Measurements from ENCODE around the gene RNF167. TPM values are rescaled to one million over a fixed set of nuclear protein-coding genes. Genes with fewer than 3 reads are reported as not detected.

The RNF167 gene
- total RNA-seq, 1 donor from 2014 or later, result 78.9 TPM

DNA sequence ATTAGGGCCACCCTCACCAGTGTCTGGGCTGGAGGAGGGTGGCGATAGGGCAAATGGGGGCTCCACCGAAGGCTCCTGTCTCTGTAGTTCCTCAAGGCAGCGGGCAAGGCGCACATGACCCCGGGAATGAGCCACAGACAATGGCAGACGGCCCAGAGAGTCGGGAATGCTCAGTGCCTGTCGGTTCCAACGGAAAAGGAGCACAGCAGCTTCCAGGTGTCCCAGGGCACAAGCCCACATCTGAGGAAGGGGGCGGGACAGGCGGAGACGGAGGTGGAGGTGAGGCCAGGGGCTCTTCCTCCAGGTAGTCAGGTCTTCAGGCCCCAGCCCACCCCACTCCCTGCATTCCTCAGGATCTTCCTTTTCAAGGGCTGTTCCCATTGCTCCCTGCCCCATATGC, 32.7 kb downstream of the RNF167 start:
- DNase-seq (ENCODE audit: low spot score) (no peak), ATAC-seq (no peak)

DNA sequence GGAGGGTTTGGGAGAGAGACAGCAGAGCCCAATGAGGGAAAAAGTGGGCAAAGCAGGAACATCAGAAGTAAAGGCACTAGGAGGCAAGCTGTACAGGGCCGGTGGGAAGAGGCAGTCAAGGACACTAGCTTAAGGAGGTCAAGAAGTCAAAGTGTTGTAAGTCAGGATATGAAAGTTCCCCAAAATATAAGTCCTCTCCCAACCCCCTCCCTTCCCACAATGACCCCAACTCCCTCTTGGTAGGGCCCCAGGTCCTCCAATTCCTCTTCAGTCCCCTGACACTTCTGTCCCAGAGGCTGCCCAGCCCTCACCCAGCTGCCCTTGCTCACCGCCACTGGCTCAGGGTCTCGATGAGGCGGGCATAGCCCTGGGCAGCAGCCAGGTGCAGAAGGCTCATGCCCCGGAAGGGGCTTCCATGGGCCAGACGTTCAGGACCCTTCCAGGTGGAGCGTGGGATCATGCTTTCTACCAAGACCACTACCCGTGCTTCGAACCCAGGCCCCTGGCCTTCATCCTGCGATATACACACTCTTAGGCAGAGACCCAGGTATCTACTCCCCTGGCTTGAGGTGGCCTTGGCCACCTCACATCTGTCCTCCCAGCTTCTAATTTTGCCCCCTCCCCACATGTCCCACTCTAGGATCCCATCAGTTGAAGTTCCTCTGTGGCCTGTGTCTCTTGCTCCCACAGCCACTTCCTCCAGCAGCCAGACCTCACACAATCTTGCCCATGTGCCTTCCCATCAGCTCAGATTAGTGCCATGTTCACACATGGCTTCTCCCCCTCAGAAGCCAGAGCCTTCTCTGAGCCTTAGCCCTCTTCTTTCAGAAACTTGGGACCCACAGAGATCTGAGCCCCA, 33.4 kb downstream of the RNF167 start:
- DNase-seq (ENCODE audit: low spot score), result no peak
- ATAC-seq, result no peak

DNA sequence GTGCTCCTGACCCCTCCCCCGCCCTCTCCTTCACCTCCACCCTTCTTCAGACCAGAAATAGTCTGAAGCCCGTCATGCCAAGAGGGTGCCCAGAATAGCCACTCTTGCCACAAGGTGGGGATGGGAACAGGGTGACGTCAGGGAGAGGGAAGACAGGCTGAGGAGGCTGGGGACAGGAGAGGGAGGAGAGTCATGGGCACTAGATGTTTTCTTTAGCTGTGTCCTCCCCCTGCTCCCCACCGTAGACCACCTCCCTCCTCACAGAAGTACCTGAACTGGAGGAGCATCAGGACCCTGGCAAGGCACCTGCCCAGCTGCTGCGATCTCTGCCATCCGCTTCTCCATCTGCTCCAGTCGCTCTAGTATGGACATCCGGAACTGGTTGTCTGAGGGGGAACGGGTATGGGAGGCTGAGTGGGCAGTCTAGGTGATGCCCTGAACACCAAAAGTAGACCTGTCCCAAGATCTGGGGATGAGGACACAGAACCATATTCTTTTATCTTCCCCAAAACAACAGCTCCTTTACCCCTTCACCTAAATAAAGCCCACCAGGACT, 34.1 kb downstream of the RNF167 start:
- ATAC-seq (no peak), DNase-seq (ENCODE audit: low spot score) (no peak)

DNA sequence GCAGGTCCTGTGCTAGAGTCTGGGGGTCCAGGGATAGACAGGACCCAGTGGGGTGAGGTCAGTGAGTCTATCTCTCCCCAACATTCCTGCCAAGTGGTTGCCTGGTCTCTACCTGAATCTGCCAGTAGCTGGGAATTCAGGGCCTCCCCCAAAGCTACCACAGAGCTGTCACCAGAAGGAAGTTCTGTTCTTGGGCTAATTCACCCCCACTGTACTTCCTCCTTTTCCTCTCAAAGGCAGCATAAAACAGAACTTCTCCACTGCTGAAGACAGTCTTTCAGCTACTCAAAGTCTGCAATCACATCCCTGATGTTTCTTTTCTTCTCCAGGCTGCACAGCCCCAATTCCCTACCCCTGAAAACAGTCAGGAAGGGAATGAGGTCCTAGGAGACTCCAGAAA, 38.7 kb downstream of the RNF167 start:
- DNase-seq (ENCODE audit: low spot score), result no peak
- no peak for ATAC-seq

DNA sequence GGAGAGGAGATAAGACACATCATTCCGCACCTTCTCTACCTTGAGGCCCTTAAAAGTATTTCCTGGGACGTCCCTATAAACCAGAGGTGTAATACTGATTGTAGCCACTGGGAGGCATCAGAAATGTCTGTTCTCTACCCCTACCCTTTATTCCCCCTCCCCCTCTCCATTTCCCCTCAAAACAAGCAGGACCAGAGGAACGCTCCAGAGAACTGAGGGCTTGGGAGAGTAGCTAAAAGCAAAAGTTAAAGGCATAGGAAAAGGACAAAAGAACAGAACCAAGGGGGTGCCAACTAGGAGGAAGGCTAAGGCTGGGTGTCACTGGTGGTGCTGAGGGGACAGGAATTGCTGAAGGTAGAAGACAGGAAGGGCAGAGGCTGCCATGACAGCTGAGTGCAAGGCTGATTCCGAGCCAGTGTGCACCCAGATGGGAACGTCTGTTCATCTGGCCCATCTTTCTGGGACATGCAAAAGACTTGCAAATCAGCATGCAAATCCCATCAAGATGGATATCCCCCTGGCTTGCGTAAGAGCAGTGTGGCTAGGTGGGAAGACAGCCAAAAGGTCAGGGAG, 40.7 kb downstream of the RNF167 start:
- DNase-seq (ENCODE audit: low spot score) (no peak), ATAC-seq (peak; percentile 82)

DNA sequence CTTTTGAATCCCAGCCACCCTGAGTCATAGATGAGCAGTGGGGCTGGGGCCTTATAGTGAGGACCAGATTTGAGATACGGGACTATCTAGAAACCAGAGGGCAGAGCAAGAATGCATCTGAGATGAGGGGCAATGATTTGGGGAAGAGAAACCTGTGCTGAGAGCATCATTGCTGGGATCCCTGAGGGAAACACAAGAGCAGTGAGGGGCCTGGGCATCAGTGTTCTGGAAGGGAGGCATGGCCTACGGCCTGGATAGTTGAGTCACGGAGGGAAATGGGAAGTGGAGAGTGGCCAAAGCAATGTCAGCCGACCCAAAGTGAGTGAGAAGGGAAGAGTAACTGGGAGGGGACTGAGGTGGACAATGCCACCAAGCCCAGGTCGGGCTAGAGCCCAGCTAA, 42.2 kb downstream of the RNF167 start:
- no peak for DNase-seq (ENCODE audit: low spot score)

DNA sequence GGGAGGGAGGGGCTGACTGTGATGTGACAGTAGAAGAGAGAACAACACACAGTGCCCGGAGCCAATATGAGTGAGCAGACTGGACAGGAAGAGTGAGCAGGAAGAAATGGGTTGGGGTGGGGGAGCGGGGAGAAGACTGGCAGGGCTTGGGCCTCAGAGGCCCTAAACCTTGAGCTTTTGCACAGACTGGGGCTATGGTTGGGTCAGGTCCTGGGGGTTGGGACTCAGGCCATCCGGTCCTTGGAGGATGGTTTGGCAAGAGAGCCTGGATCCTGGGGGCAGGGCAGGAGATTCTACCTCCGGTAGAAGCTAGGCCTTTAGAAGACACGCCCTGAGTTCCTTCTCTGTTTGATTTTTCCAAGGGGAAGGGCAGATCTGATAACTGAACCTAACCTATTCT, 46.3 kb downstream of the RNF167 start:
- no peak for ATAC-seq
- no peak for DNase-seq (ENCODE audit: low spot score)

More for the DNA sequence above, 42.2 kb downstream of the RNF167 start:
- no peak for ATAC-seq

DNA sequence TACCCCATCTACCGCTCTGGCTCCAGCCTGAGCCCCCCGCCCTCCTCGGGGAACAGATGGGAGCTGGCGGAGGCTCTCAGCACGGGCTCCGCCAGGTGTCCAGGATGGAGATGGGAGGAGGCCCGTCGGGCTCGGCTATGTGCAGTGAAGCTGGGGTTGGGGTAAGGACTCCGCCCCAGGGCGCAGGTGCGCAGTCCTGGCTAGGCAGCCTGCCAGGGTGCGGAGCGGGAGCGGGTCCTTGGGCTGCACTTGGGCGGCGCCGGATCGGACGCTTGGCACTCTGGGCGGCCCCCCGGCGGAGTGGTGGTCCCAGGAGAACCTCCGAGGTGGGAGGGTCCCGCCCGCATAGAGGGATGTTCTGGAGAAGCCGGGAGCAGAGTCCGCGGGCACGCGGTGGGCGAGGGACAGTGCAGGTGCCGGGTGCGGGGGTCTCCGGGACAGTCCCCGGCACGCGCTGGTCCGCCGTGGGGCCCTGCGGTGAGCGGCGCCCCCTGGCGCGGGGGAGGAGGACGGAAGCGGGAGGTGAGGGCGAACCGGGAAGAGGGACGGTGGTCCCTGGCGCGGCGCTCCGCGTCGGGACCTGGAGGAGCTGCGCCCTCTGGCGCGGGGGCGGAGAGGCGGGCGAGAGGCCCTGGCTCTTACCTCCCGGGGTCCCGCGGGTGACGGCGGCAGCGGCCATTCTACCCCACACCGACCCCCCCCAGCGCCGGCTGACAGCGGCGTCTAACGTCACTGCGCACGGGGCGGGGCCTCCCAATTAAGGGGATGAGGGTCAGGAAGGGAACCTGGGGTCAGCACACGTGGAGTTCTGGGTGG, 47.1 kb downstream of the RNF167 start, which contains the start of gene CAMTA2:
CAMTA2 (minus strand) TSS at position 725 of the 816 bp plus-strand sequence. CDS start 1,453 bp downstream, outside the sequence.
- ATAC-seq (peak; percentile 91), DNase-seq (ENCODE audit: low spot score) (peak; percentile 88)

DNA sequence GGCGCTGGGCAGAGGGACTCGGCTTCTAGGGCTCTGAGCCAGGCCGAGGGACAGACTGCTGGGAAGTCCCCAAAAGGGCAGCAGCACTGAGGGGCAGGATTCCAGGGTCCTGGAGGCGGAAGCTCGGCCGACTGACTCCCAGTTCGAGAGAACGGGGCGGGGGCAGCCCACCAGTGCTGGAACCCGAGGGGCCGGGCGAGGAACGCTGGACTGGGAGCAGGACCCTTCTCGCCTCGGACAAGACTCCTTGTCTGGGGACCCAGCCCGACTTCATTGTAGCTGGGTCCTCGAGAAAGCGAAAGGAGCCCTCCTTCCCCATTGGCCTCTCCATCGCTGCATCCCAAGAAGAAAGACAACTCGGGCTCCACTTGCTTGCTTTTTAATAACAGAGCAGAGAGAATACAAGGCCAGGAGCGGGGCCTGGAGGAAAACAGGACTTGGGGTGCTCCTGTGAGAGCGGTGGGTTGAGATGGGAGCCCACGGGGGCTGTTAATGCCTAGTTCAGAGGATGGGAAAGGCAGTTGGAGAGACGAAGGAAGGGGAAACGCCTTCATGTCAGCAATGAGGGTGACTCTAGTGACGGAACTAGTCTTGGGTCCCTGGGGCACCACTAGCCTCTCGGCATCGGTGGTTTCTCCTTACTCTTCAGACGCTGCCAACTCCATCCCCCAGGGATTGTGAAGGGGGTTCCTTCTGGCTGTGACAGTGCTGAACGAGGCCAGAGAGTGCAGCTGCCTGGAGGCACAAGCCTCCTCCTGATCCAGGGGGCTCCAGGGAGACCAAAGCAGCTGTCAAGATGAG, 47.9 kb downstream of the RNF167 start:
- no peak for ATAC-seq
- DNase-seq (ENCODE audit: low spot score), result no peak

DNA sequence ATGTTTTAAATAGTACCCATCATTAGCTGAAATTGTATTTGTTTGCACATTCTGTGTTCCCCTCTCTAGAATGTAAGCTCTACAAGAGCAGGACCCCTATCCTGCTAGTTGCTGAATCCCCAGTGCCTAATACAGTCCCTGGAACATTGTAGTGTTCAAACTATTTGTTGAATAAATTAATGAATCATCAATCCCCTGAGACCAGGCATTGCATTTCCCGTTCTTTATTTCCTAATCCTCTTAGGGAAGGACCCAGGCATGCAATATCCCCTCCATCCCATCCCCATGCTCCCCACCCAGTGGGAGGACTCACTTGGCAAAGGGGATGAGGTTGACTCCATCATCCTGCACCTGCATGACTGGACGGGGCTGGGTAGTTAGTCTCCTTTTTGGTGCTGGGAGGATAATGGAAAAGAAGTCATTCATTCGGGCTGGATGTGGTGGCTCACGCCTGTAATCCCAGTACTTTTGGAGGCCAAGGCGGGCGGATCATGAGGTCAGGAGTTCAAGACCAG, 54.1 kb downstream of the RNF167 start:
- DNase-seq (ENCODE audit: low spot score) (no peak), ATAC-seq (no peak)

Other genes with a start within 250 kb of the RNF167 start
- gene PELP1, start 236.1 kb upstream of the RNF167 start, total RNA-seq, result 17.5 TPM
- gene ARRB2, start 229.6 kb upstream of the RNF167 start, total RNA-seq, result 26.2 TPM
- gene MED11, start 208.8 kb upstream of the RNF167 start, total RNA-seq, result 13.3 TPM
- 0.63 TPM for gene ZMYND15, start 200.4 kb upstream of the RNF167 start, total RNA-seq
- 14.5 TPM for gene CXCL16, start 200.3 kb upstream of the RNF167 start, total RNA-seq
- 79.0 TPM for gene TM4SF5, start 168.4 kb upstream of the RNF167 start, total RNA-seq
- gene VMO1, start 153.9 kb upstream of the RNF167 start, total RNA-seq, result 8.2 TPM
- 28.0 TPM for gene GLTPD2, start 151.3 kb upstream of the RNF167 start, total RNA-seq
- gene PSMB6, start 144.1 kb upstream of the RNF167 start, total RNA-seq, result 79.1 TPM
- 8.5 TPM for gene PLD2, start 133.1 kb upstream of the RNF167 start, total RNA-seq
- gene MINK1, start 106.9 kb upstream of the RNF167 start, total RNA-seq, result 34.1 TPM
- 4.1 TPM for gene C17orf107, start 40.7 kb upstream of the RNF167 start, total RNA-seq
- 3.1 TPM for gene CHRNE, start 37.2 kb upstream of the RNF167 start, total RNA-seq
- not detected for gene GP1BA, start 8.0 kb upstream of the RNF167 start, total RNA-seq
- gene SLC25A11, start 222 bp upstream of the RNF167 start, total RNA-seq, result 44.7 TPM
- gene PFN1, start 8.3 kb downstream of the RNF167 start, total RNA-seq, result 254 TPM
- 52.7 TPM for gene ENO3, start 10.9 kb downstream of the RNF167 start, total RNA-seq
- gene SPAG7, start 27.5 kb downstream of the RNF167 start, total RNA-seq, result 20.3 TPM
- 17.7 TPM for gene CAMTA2, start 47.4 kb downstream of the RNF167 start, total RNA-seq
- 0.88 TPM for gene INCA1, start 57.3 kb downstream of the RNF167 start, total RNA-seq
- gene KIF1C, start 57.7 kb downstream of the RNF167 start, total RNA-seq, result 126 TPM
- gene SLC52A1, start 95.2 kb downstream of the RNF167 start, total RNA-seq, result 0.08 TPM
- gene ZFP3, start 138.2 kb downstream of the RNF167 start, total RNA-seq, result 0.83 TPM
- gene ZNF232, start 171.6 kb downstream of the RNF167 start, total RNA-seq, result 5.3 TPM
- gene USP6, start 175.8 kb downstream of the RNF167 start, total RNA-seq, result 0.08 TPM